ENCODE results near the gene GALNT9. TPM values are rescaled to one million over a fixed set of nuclear protein-coding genes. Genes with fewer than 3 reads are reported as not detected.

The GALNT9 gene
- total and polyA plus RNA-seq, 2 experiments from 2014 or later = 3.9 to 4.7 TPM

- Histone ChIP-seq H3K9me2 (replicated peaks; ENCODE audit: insufficient read depth) (no peaks in the 10 kb centered on the region), H3K4me1 (ENCODE audit: insufficient read depth) (no peaks in the 10 kb centered on the region), H3K27ac (no peak overlapping the region), H2AFZ (no peak overlapping the region), H3K4me3 (no peak overlapping the region), H4K20me1 (ENCODE audit: insufficient read depth, poor library complexity, severe bottlenecking) (no peaks in the 10 kb centered on the region), H3K4me2 (no peak overlapping the region), H3K9me3 (ENCODE audit: low read depth) (no peaks in the 10 kb centered on the region), H3K79me2 (no peaks in the 10 kb centered on the region), H3K27me3 (peaks cover 54% of the 10 kb centered on the region), H3K36me3 (replicated peaks; ENCODE audit: insufficient read depth, low read depth) (no peaks in the 10 kb centered on the region)
- no peak for TF ChIP-seq CTCF (IDR thresholded peaks at IDR 0.05; ENCODE audit: poor library complexity)
- TF ChIP-seq EZH2phosphoT487 (IDR thresholded peaks at IDR 0.05; ENCODE audit: low read depth, severe bottlenecking, unreplicated experiment) = no peak
- no peak for TF ChIP-seq EZH2 (IDR thresholded peaks at IDR 0.05; ENCODE audit: borderline replicate concordance)
- no peak for DNase-seq (ENCODE audit: low spot score)
- WGBS (ENCODE audit: low lambda C conversion rate, missing lambda C conversion rate) = 90% methylated on average over 30 of the region's 30 CpGs
These were observed 148.5 kb downstream of the GALNT9 start for GRCh38 chr12:132180648-132181546.

- Histone ChIP-seq H3K4me2 (no peak overlapping the region), H3K79me2 (no peaks in the 10 kb centered on the region), H3K9me3 (ENCODE audit: low read depth) (no peaks in the 10 kb centered on the region), H3K4me1 (ENCODE audit: insufficient read depth) (no peaks in the 10 kb centered on the region), H4K20me1 (ENCODE audit: insufficient read depth, poor library complexity, severe bottlenecking) (no peaks in the 10 kb centered on the region), H3K27me3 (peaks cover 45% of the 10 kb centered on the region), H2AFZ (no peak overlapping the region), H3K4me3 (no peak overlapping the region), H3K27ac (no peak overlapping the region), H3K9me2 (replicated peaks; ENCODE audit: insufficient read depth) (no peaks in the 10 kb centered on the region), H3K36me3 (replicated peaks; ENCODE audit: insufficient read depth, low read depth) (no peaks in the 10 kb centered on the region)
- no peak for DNase-seq (ENCODE audit: low spot score)
- 90% methylated on average over 19 of the region's 19 CpGs for WGBS (ENCODE audit: low lambda C conversion rate, missing lambda C conversion rate)
- TF ChIP-seq EZH2phosphoT487 (IDR thresholded peaks at IDR 0.05; ENCODE audit: low read depth, severe bottlenecking, unreplicated experiment) (no peak), CTCF (IDR thresholded peaks at IDR 0.05; ENCODE audit: poor library complexity) (no peak), EZH2 (IDR thresholded peaks at IDR 0.05; ENCODE audit: borderline replicate concordance) (no peak)
These were observed 149.7 kb downstream of the GALNT9 start for GRCh38 chr12:132179431-132180362.

GRCh38 chr12:132178801-132179401, 150.5 kb downstream of the GALNT9 start:
- WGBS (ENCODE audit: low lambda C conversion rate, missing lambda C conversion rate) = 74% methylated on average over 39 of the region's 39 CpGs
- Histone ChIP-seq H3K9me3 (ENCODE audit: low read depth) (no peaks in the 10 kb centered on the region), H3K4me2 (no peak overlapping the region)

More at GRCh38 chr12:132178801-132179401, 150.5 kb downstream of the GALNT9 start:
- no peaks in the 10 kb centered on the region for H3K36me3 ChIP-seq (replicated peaks; ENCODE audit: insufficient read depth, low read depth)
- H3K4me1 ChIP-seq (ENCODE audit: insufficient read depth) = no peaks in the 10 kb centered on the region
- H3K27ac ChIP-seq = no peak overlapping the region
- no peak overlapping the region for H3K4me3 ChIP-seq
- no peaks in the 10 kb centered on the region for H4K20me1 ChIP-seq (ENCODE audit: insufficient read depth, poor library complexity, severe bottlenecking)
- DNase-seq (ENCODE audit: low spot score) = no peak
- H3K79me2 ChIP-seq = no peaks in the 10 kb centered on the region
- peaks cover 37% of the 10 kb centered on the region for H3K27me3 ChIP-seq
- H2AFZ ChIP-seq = no peak overlapping the region
- TF ChIP-seq EZH2phosphoT487 (IDR thresholded peaks at IDR 0.05; ENCODE audit: low read depth, severe bottlenecking, unreplicated experiment) (no peak), CTCF (IDR thresholded peaks at IDR 0.05; ENCODE audit: poor library complexity) (no peak), EZH2 (IDR thresholded peaks at IDR 0.05; ENCODE audit: borderline replicate concordance) (no peak)
- H3K9me2 ChIP-seq (replicated peaks; ENCODE audit: insufficient read depth) = no peaks in the 10 kb centered on the region

Measured in hepatocyte (in vitro differentiated cells).